Measurements from ENCODE around the gene ZNF23.

The ZNF23 gene

GRCh38 chr16:71467810-71468209, 5.8 kb upstream of the ZNF23 start:
- DNase-seq (ENCODE audit: low spot score) = peak; percentile 38

GRCh38 chr16:71464231-71464630, 2.2 kb upstream of the ZNF23 start:
- no peak for DNase-seq (ENCODE audit: low spot score)

- DNase-seq (ENCODE audit: low spot score) = no peak
These were observed 1.1 kb downstream of the ZNF23 start for GRCh38 chr16:71460941-71461340.

GRCh38 chr16:71460236-71460635, 1.8 kb downstream of the ZNF23 start:
- DNase-seq (ENCODE audit: low spot score) = no peak

- DNase-seq (ENCODE audit: low spot score) = no peak
These were observed 2.5 kb downstream of the ZNF23 start for GRCh38 chr16:71459510-71459909.

GRCh38 chr16:71456801-71457200, 5.2 kb downstream of the ZNF23 start:
- DNase-seq (ENCODE audit: low spot score) = no peak

- no peak for DNase-seq (ENCODE audit: low spot score)
These were observed 9.0 kb downstream of the ZNF23 start for GRCh38 chr16:71453036-71453435.

- no peak for DNase-seq (ENCODE audit: low spot score)
These were observed 13.0 kb downstream of the ZNF23 start for GRCh38 chr16:71449020-71449419.

GRCh38 chr16:71448274-71448866, 13.7 kb downstream of the ZNF23 start:
- DNase-seq (ENCODE audit: low spot score) = no peak

GRCh38 chr16:71443714-71444113, 18.3 kb downstream of the ZNF23 start:
- no peak for DNase-seq (ENCODE audit: low spot score)

GRCh38 chr16:71442051-71442440, 20.0 kb downstream of the ZNF23 start, which contains the start of gene TLE7:
Gene TLE7 (minus strand): TSS chr16:71442054. CDS start chr16:71433324, 8,730 bp downstream.
- DNase-seq (ENCODE audit: low spot score) = no peak

- no peak for DNase-seq (ENCODE audit: low spot score)
These were observed 20.5 kb downstream of the ZNF23 start for GRCh38 chr16:71441348-71442050.

GRCh38 chr16:71440669-71441347, 21.2 kb downstream of the ZNF23 start:
- no peak for DNase-seq (ENCODE audit: low spot score)

- DNase-seq (ENCODE audit: low spot score) = no peak
These were observed 22.5 kb downstream of the ZNF23 start for GRCh38 chr16:71439523-71439922.

GRCh38 chr16:71436473-71436872, 25.6 kb downstream of the ZNF23 start:
- DNase-seq (ENCODE audit: low spot score) = no peak

GRCh38 chr16:71432906-71433305, 29.1 kb downstream of the ZNF23 start:
- no peak for DNase-seq (ENCODE audit: low spot score)

GRCh38 chr16:71431991-71432390, 30.1 kb downstream of the ZNF23 start:
- DNase-seq (ENCODE audit: low spot score) = no peak

- DNase-seq (ENCODE audit: low spot score) = no peak
These were observed 30.9 kb downstream of the ZNF23 start for GRCh38 chr16:71431176-71431575.

- DNase-seq (ENCODE audit: low spot score) = no peak
These were observed 31.3 kb downstream of the ZNF23 start for GRCh38 chr16:71430744-71431143.

- no peak for DNase-seq (ENCODE audit: low spot score)
These were observed 32.5 kb downstream of the ZNF23 start for GRCh38 chr16:71429581-71429980.

- DNase-seq (ENCODE audit: low spot score) = no peak
These were observed 33.2 kb downstream of the ZNF23 start for GRCh38 chr16:71428883-71429282.

GRCh38 chr16:71428385-71428784, 33.7 kb downstream of the ZNF23 start:
- no peak for DNase-seq (ENCODE audit: low spot score)

GRCh38 chr16:71426880-71427615, 35.0 kb downstream of the ZNF23 start:
- DNase-seq (ENCODE audit: low spot score) = no peak
